ENCODE measurements around the gene NAA50.
A peak's percentile ranks its signal among the peaks of the same experiment; 100 is the strongest.

The NAA50 gene

GRCh38 chr3:113764698-113765097 lies 18.6 kb upstream of the NAA50 start:
- peaks cover 3% of the 10 kb centered on the region; the same call in 1 of the 2 replicates for H3K36me3 ChIP-seq (ENCODE audit: insufficient read depth, low read length)
- H3K27me3 ChIP-seq (ENCODE audit: insufficient read depth, low read length) = no peaks in the 10 kb centered on the region
- H2AFZ ChIP-seq (ENCODE audit: low read length, unreplicated experiment) = no peak overlapping the region
- no peak overlapping the region for H3K27ac ChIP-seq (ENCODE audit: low read depth, low read length)
- H3K79me2 ChIP-seq (ENCODE audit: control insufficient read depth, insufficient read depth, low read length, unreplicated experiment) = peaks cover 10% of the 10 kb centered on the region
- H3K4me3 ChIP-seq (ENCODE audit: low read depth, low read length) = no peak overlapping the region
- H3K4me1 ChIP-seq (ENCODE audit: control insufficient read depth, insufficient read depth, low read length, unreplicated experiment) = peaks cover 6% of the 10 kb centered on the region

DNA sequence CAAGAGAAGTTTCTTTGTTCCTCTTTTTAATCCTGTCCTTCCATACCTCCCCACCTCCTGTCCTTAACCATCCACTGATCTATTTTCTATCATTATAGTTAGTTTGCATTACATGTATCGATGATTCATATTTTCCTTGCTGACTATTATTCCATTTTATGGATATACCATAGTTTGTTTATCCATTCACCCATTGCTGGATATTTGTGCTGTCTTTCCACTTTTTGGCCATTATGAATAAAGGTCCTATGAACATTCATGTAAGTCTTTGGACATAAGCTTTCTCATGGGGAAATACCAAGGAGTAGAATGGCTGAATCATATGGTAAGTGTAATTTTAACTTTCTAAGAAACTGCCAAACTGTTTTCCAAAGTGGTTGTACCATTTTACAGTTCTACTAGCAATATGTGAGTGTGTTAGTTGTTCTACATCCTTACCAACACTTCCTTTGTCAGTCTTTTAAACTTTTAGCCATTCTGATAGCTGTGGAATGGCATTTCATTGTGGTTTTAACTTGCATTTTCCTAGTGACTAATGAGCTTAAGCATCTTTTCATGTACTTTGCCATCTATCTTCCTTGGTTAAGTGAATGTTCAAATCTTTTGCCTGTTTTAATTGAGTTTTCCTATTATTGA lies 12.5 kb upstream of the NAA50 start:
- Histone ChIP-seq H3K4me3 (ENCODE audit: low read depth, low read length) (no peak overlapping the region), H2AFZ (ENCODE audit: low read length, unreplicated experiment) (no peak overlapping the region), H3K36me3 (ENCODE audit: insufficient read depth, low read length) (peaks cover 11% of the 10 kb centered on the region), H3K27ac (ENCODE audit: low read depth, low read length) (no peak overlapping the region), H3K79me2 (ENCODE audit: control insufficient read depth, insufficient read depth, low read length, unreplicated experiment) (peaks cover 35% of the 10 kb centered on the region), H3K4me1 (ENCODE audit: control insufficient read depth, insufficient read depth, low read length, unreplicated experiment) (no peaks in the 10 kb centered on the region), H3K27me3 (ENCODE audit: insufficient read depth, low read length) (no peaks in the 10 kb centered on the region)

GRCh38 chr3:113754494-113755159 lies 8.6 kb upstream of the NAA50 start:
- H3K4me1 ChIP-seq (ENCODE audit: control insufficient read depth, insufficient read depth, low read length, unreplicated experiment) = peaks cover 2% of the 10 kb centered on the region
- H3K4me3 ChIP-seq (ENCODE audit: low read depth, low read length) = no peak overlapping the region
- H3K27me3 ChIP-seq (ENCODE audit: insufficient read depth, low read length) = no peaks in the 10 kb centered on the region
- peaks cover 42% of the 10 kb centered on the region for H3K79me2 ChIP-seq (ENCODE audit: control insufficient read depth, insufficient read depth, low read length, unreplicated experiment)
- no peak overlapping the region for H2AFZ ChIP-seq (ENCODE audit: low read length, unreplicated experiment)
- peaks cover 7% of the 10 kb centered on the region for H3K36me3 ChIP-seq (ENCODE audit: insufficient read depth, low read length)
- H3K27ac ChIP-seq (ENCODE audit: low read depth, low read length) = no peak overlapping the region

GRCh38 chr3:113753376-113753985 lies 7.4 kb upstream of the NAA50 start:
- Histone ChIP-seq H3K36me3 (ENCODE audit: insufficient read depth, low read length) (peaks cover 3% of the 10 kb centered on the region), H2AFZ (ENCODE audit: low read length, unreplicated experiment) (no peak overlapping the region), H3K27ac (ENCODE audit: low read depth, low read length) (no peak overlapping the region), H3K4me3 (ENCODE audit: low read depth, low read length) (no peak overlapping the region), H3K27me3 (ENCODE audit: insufficient read depth, low read length) (no peaks in the 10 kb centered on the region), H3K79me2 (ENCODE audit: control insufficient read depth, insufficient read depth, low read length, unreplicated experiment) (peaks cover 51% of the 10 kb centered on the region), H3K4me1 (ENCODE audit: control insufficient read depth, insufficient read depth, low read length, unreplicated experiment) (peaks cover 13% of the 10 kb centered on the region)

GRCh38 chr3:113751141-113751540 lies 5.1 kb upstream of the NAA50 start:
- Histone ChIP-seq H3K79me2 (ENCODE audit: control insufficient read depth, insufficient read depth, low read length, unreplicated experiment) (peaks cover 55% of the 10 kb centered on the region), H3K4me3 (ENCODE audit: low read depth, low read length) (no peak overlapping the region), H3K27ac (ENCODE audit: low read depth, low read length) (no peak overlapping the region), H3K27me3 (ENCODE audit: insufficient read depth, low read length) (no peaks in the 10 kb centered on the region), H2AFZ (ENCODE audit: low read length, unreplicated experiment) (no peak overlapping the region), H3K36me3 (ENCODE audit: insufficient read depth, low read length) (no peaks in the 10 kb centered on the region), H3K4me1 (ENCODE audit: control insufficient read depth, insufficient read depth, low read length, unreplicated experiment) (peaks cover 14% of the 10 kb centered on the region)

GRCh38 chr3:113747283-113748046 lies 1.4 kb upstream of the NAA50 start:
- Histone ChIP-seq H3K79me2 (ENCODE audit: control insufficient read depth, insufficient read depth, low read length, unreplicated experiment) (peaks cover 69% of the 10 kb centered on the region), H3K27ac (ENCODE audit: low read depth, low read length) (peak overlapping the region; percentile 100), H3K4me1 (ENCODE audit: control insufficient read depth, insufficient read depth, low read length, unreplicated experiment) (peaks cover 33% of the 10 kb centered on the region), H2AFZ (ENCODE audit: low read length, unreplicated experiment) (peak overlapping the region; percentile 57), H3K4me3 (ENCODE audit: low read depth, low read length) (peak overlapping the region; percentile 84), H3K36me3 (ENCODE audit: insufficient read depth, low read length) (no peaks in the 10 kb centered on the region), H3K27me3 (ENCODE audit: insufficient read depth, low read length) (no peaks in the 10 kb centered on the region)

GRCh38 chr3:113746548-113747282 lies 666 bp upstream of the NAA50 start, which contains the start of gene ATP6V1A:
Gene ATP6V1A (plus strand): TSS chr3:113747035. CDS start chr3:113778754, 31,719 bp downstream.
- Histone ChIP-seq H3K36me3 (ENCODE audit: insufficient read depth, low read length) (no peaks in the 10 kb centered on the region), H2AFZ (ENCODE audit: low read length, unreplicated experiment) (peak within 1 kb of the TSS; percentile 77), H3K27me3 (ENCODE audit: insufficient read depth, low read length) (no peaks in the 10 kb centered on the region), H3K79me2 (ENCODE audit: control insufficient read depth, insufficient read depth, low read length, unreplicated experiment) (peaks cover 76% of the 10 kb centered on the region), H3K27ac (ENCODE audit: low read depth, low read length) (peak within 1 kb of the TSS; percentile 100), H3K4me3 (ENCODE audit: low read depth, low read length) (peak within 1 kb of the TSS; percentile 84), H3K4me1 (ENCODE audit: control insufficient read depth, insufficient read depth, low read length, unreplicated experiment) (peaks cover 37% of the 10 kb centered on the region)

DNA sequence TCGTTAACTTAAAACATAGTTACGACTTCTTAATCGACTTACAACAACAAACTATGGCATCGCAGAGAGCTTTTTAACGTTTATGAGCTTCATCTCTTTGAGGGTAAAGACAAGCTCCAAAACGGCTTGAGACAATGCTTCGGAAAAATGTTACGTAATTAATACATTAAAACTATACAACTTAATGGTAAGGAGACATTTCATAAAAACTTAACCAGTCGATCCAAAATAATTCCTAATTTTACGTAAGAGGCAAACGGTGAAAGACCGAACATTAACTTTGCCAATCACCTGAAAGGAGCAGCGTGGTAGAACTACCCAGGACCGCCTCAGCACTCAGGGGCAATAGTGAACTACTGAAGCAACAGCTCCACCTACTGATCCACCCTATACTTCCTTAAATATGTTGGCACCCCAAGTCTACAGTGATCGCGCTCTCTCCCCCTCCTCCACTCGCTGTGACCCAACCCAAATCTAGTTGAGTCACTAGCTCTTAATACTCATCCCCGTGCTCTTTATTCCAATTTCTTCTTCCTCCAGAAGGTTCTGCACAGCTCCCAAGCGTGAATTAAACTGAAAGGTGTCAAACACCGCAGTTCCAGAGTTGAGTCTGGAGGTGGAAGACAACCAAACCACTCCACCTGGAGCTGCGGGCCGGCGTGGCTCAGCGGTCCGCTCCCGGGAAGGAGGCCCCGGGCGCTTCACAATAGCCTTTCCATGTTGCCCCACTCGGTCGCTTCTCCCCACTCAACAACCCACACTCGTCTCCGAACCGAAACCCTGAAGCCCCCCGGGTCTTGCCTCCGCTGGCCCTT lies 901 bp downstream of the NAA50 start:
- Histone ChIP-seq H2AFZ (ENCODE audit: low read length, unreplicated experiment) (peak overlapping the region; percentile 77), H3K36me3 (ENCODE audit: insufficient read depth, low read length) (0 out of 2 replicates have a peak, but pooled peaks cover 8% of the 10 kb centered on the region), H3K27me3 (ENCODE audit: insufficient read depth, low read length) (no peaks in the 10 kb centered on the region), H3K79me2 (ENCODE audit: control insufficient read depth, insufficient read depth, low read length, unreplicated experiment) (peaks cover 88% of the 10 kb centered on the region), H3K4me1 (ENCODE audit: control insufficient read depth, insufficient read depth, low read length, unreplicated experiment) (peaks cover 45% of the 10 kb centered on the region), H3K4me3 (ENCODE audit: low read depth, low read length) (peak overlapping the region; percentile 84), H3K27ac (ENCODE audit: low read depth, low read length) (peak overlapping the region; percentile 100)

DNA sequence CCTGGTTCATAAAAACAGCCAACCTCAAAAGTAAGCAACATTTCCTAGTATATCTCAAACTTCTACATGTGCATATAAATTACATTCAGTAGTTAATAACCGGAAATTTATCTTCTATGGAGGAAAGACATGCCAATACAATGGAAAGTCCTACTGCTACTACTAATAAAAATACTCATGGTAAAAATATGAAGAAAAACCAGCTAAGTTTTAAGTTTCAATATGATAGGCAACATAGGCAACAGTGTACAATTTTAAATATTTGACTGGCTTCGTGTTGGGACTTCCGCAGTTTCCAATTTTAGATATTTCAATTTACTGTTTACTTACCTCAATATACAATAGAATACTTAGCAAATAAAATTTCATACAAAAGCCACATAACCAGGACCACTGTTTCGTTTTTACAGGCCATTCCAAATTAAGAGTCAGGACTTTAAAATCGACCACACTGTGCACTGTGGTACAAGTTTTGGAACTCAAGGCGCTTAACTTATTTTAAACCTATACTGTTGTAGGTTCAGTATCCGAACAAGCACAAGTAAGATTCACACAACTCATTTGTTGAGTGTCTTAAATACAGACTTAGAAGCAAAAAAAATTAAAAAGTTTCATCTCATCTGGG lies 2.9 kb downstream of the NAA50 start:
- 0 out of 2 replicates have a peak, but pooled peaks cover 8% of the 10 kb centered on the region for H3K36me3 ChIP-seq (ENCODE audit: insufficient read depth, low read length)

More for the DNA sequence above, 2.9 kb downstream of the NAA50 start:
- H3K4me1 ChIP-seq (ENCODE audit: control insufficient read depth, insufficient read depth, low read length, unreplicated experiment) = peaks cover 46% of the 10 kb centered on the region
- H3K79me2 ChIP-seq (ENCODE audit: control insufficient read depth, insufficient read depth, low read length, unreplicated experiment) = peaks cover 89% of the 10 kb centered on the region
- H2AFZ ChIP-seq (ENCODE audit: low read length, unreplicated experiment) = no peak overlapping the region
- peak overlapping the region; percentile 84 for H3K4me3 ChIP-seq (ENCODE audit: low read depth, low read length)
- H3K27me3 ChIP-seq (ENCODE audit: insufficient read depth, low read length) = no peaks in the 10 kb centered on the region
- H3K27ac ChIP-seq (ENCODE audit: low read depth, low read length) = no peak overlapping the region
